ENCODE results near the gene FAM177A1. TPM values are rescaled to one million over a fixed set of nuclear protein-coding genes. Genes with fewer than 3 reads are reported as not detected.

FAM177A1 gene
- total RNA-seq, 1 donor from 2014 or later, result 94.8 TPM

DNA sequence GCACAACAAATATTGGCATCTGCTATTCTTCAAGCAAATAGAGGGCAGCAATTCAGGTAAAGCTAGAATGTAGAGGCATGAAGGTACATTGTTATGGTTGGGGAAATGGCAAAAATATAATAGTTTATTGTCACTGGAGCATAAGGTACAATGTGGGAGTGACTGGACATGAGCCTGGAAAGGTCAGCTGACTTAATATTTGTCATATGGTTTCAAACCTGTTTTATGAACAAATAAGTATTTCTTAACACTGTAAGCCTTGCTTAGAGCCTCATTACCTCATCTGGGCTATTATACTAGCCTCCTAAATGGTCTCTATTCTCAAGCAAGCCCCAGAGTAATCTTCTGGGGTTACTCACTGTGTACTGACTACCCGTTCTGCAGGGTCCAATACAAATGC is 33.7 kb downstream of the FAM177A1 start:
- Histone ChIP-seq H3K4me1 (ENCODE audit: insufficient read depth, low read length) (no peaks in the 10 kb centered on the region), H3K27ac (ENCODE audit: low read depth, low read length) (no peak overlapping the region), H3K9ac (ENCODE audit: low read length) (no peak overlapping the region), H3K36me3 (ENCODE audit: insufficient read depth, low read length) (peaks cover 32% of the 10 kb centered on the region), H3K79me2 (ENCODE audit: insufficient read depth, low read length) (no peaks in the 10 kb centered on the region), H4K20me1 (ENCODE audit: insufficient read depth, low read length) (peaks cover 7% of the 10 kb centered on the region), H3K4me2 (ENCODE audit: low read length) (no peak overlapping the region), H3K27me3 (ENCODE audit: insufficient read depth, low read length) (no peaks in the 10 kb centered on the region), H3K9me3 (ENCODE audit: insufficient read depth, low read depth, low read length) (no peaks in the 10 kb centered on the region), H2AFZ (ENCODE audit: low read depth, low read length) (no peak overlapping the region), H3K4me3 (ENCODE audit: insufficient read depth, low read depth, low read length) (no peak overlapping the region)
- TF ChIP-seq, protein P1, sequence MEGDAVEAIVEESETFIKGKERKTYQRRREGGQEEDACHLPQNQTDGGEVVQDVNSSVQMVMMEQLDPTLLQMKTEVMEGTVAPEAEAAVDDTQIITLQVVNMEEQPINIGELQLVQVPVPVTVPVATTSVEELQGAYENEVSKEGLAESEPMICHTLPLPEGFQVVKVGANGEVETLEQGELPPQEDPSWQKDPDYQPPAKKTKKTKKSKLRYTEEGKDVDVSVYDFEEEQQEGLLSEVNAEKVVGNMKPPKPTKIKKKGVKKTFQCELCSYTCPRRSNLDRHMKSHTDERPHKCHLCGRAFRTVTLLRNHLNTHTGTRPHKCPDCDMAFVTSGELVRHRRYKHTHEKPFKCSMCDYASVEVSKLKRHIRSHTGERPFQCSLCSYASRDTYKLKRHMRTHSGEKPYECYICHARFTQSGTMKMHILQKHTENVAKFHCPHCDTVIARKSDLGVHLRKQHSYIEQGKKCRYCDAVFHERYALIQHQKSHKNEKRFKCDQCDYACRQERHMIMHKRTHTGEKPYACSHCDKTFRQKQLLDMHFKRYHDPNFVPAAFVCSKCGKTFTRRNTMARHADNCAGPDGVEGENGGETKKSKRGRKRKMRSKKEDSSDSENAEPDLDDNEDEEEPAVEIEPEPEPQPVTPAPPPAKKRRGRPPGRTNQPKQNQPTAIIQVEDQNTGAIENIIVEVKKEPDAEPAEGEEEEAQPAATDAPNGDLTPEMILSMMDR (IDR thresholded peaks at IDR 0.05; ENCODE audit: insufficient read depth, low read depth, low read length), result no peak
- no peak for TF ChIP-seq EZH2 (IDR thresholded peaks at IDR 0.05; ENCODE audit: insufficient read depth, low read length)
- H3K9me3 Mint-ChIP-seq (ENCODE audit: unreplicated experiment), result no peaks in the 10 kb centered on the region
- H3K36me3 Mint-ChIP-seq (ENCODE audit: low read depth, unreplicated experiment), result peaks cover 9% of the 10 kb centered on the region
- no peaks in the 10 kb centered on the region for H3K4me1 Mint-ChIP-seq (ENCODE audit: low read depth, unreplicated experiment)
- H3K27ac Mint-ChIP-seq (ENCODE audit: unreplicated experiment), result no peak overlapping the region
- no peaks in the 10 kb centered on the region for H3K27me3 Mint-ChIP-seq (ENCODE audit: low read depth, unreplicated experiment)
- no peak overlapping the region for H3K4me3 Mint-ChIP-seq (ENCODE audit: unreplicated experiment)
- DNase-seq (ENCODE audit: low read depth) (no peak), FAIRE-seq (no peak)

DNA sequence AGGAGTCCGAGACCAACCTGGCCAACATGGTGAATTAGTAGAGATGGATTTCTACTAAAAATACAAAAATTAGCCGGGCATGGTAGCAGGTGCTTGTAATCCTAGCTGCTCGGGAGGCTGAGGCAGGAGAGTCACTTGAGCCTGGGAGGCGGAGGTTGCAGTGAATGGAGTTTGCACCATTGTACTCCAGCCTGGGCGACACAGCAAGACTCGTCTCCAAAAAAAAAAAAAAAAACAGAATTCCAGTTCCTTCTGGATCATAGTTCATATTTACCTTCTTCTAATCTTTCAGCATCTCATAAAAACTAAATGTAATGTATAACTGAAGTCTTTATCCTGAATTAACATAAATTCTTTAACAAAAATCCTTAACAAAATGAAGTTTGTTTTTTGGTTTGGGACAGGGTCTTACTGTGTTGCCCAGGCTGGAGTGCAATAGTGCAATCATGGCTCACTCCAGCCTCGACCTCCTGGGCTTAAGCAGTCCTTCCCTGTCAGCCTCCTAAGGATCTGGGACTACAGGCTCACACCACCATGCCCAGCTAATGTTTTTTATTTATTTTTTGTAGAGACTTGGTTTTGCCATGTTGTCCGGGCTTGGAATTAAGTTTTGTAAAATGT is 37.6 kb downstream of the FAM177A1 start:
- Mint-ChIP-seq H3K9me3 (ENCODE audit: unreplicated experiment) (no peaks in the 10 kb centered on the region), H3K4me3 (ENCODE audit: unreplicated experiment) (no peak overlapping the region), H3K4me1 (ENCODE audit: low read depth, unreplicated experiment) (peaks cover 3% of the 10 kb centered on the region), H3K36me3 (ENCODE audit: low read depth, unreplicated experiment) (peaks cover 8% of the 10 kb centered on the region), H3K27ac (ENCODE audit: unreplicated experiment) (no peak overlapping the region), H3K27me3 (ENCODE audit: low read depth, unreplicated experiment) (no peaks in the 10 kb centered on the region)
- H3K27ac ChIP-seq (ENCODE audit: low read depth, low read length), result no peak overlapping the region
- no peaks in the 10 kb centered on the region for H3K9me3 ChIP-seq (ENCODE audit: insufficient read depth, low read depth, low read length)
- H3K4me2 ChIP-seq (ENCODE audit: low read length), result no peak overlapping the region
- no peaks in the 10 kb centered on the region for H3K27me3 ChIP-seq (ENCODE audit: insufficient read depth, low read length)
- no peak overlapping the region for H3K4me3 ChIP-seq (ENCODE audit: insufficient read depth, low read depth, low read length)
- FAIRE-seq, result no peak
- no peaks in the 10 kb centered on the region for H3K4me1 ChIP-seq (ENCODE audit: insufficient read depth, low read length)
- H2AFZ ChIP-seq (ENCODE audit: low read depth, low read length), result no peak overlapping the region
- H4K20me1 ChIP-seq (ENCODE audit: insufficient read depth, low read length), result no peaks in the 10 kb centered on the region
- H3K36me3 ChIP-seq (ENCODE audit: insufficient read depth, low read length), result peaks cover 29% of the 10 kb centered on the region
- TF ChIP-seq, protein P1 (IDR thresholded peaks at IDR 0.05; ENCODE audit: insufficient read depth, low read depth, low read length), result no peak
- TF ChIP-seq EZH2 (IDR thresholded peaks at IDR 0.05; ENCODE audit: insufficient read depth, low read length), result no peak
- no peak for DNase-seq (ENCODE audit: low read depth)
- H3K79me2 ChIP-seq (ENCODE audit: insufficient read depth, low read length), result no peaks in the 10 kb centered on the region
- H3K9ac ChIP-seq (ENCODE audit: low read length), result no peak overlapping the region

DNA sequence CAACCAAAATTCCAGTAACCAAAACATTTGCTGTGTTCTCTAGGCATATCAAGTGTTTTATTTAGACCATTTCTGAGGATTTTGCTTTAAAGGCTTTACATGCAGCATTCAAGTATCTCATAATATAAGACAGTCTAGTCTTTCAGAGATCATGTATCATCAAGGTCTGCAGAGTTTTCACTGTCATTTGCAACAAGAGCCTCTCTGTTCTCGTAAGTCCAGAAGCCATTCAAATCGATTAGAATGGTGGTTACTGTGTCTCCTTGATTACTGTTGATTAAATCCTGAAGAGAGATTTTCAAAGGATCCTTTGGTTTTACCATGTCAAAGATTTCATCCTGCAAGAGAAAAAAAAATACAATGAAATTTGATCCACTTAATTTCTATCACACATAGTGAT is 39.4 kb downstream of the FAM177A1 start:
- no peak for TF ChIP-seq EZH2 (IDR thresholded peaks at IDR 0.05; ENCODE audit: insufficient read depth, low read length)
- TF ChIP-seq, protein P1 (IDR thresholded peaks at IDR 0.05; ENCODE audit: insufficient read depth, low read depth, low read length), result no peak
- Histone ChIP-seq H3K4me3 (ENCODE audit: insufficient read depth, low read depth, low read length) (no peak overlapping the region), H4K20me1 (ENCODE audit: insufficient read depth, low read length) (no peaks in the 10 kb centered on the region), H3K27me3 (ENCODE audit: insufficient read depth, low read length) (no peaks in the 10 kb centered on the region), H3K9ac (ENCODE audit: low read length) (no peak overlapping the region), H3K79me2 (ENCODE audit: insufficient read depth, low read length) (no peaks in the 10 kb centered on the region), H2AFZ (ENCODE audit: low read depth, low read length) (no peak overlapping the region), H3K4me1 (ENCODE audit: insufficient read depth, low read length) (no peaks in the 10 kb centered on the region), H3K36me3 (ENCODE audit: insufficient read depth, low read length) (peaks cover 15% of the 10 kb centered on the region), H3K27ac (ENCODE audit: low read depth, low read length) (no peak overlapping the region), H3K4me2 (ENCODE audit: low read length) (no peak overlapping the region), H3K9me3 (ENCODE audit: insufficient read depth, low read depth, low read length) (no peaks in the 10 kb centered on the region)
- Mint-ChIP-seq H3K27me3 (ENCODE audit: low read depth, unreplicated experiment) (no peaks in the 10 kb centered on the region), H3K9me3 (ENCODE audit: unreplicated experiment) (no peaks in the 10 kb centered on the region), H3K27ac (ENCODE audit: unreplicated experiment) (no peak overlapping the region), H3K4me3 (ENCODE audit: unreplicated experiment) (no peak overlapping the region), H3K36me3 (ENCODE audit: low read depth, unreplicated experiment) (peaks cover 8% of the 10 kb centered on the region), H3K4me1 (ENCODE audit: low read depth, unreplicated experiment) (peaks cover 3% of the 10 kb centered on the region)
- FAIRE-seq (no peak), DNase-seq (ENCODE audit: low read depth) (no peak)

Measured in astrocyte (in vitro differentiated cells and primary cell).